Measurements from ENCODE around the gene ZNF639.

Gene ZNF639

GRCh38 chr3:179309225-179310078 lies 13.4 kb upstream of the ZNF639 start:
- H3K4me3 ChIP-seq (ENCODE audit: low read depth, low read length), result no peak overlapping the region

GRCh38 chr3:179318876-179319275 lies 4.0 kb upstream of the ZNF639 start:
- DNase-seq (ENCODE audit: low read depth), result no peak
- H3K4me3 ChIP-seq (ENCODE audit: low read depth, low read length), result no peak overlapping the region
- TF ChIP-seq, protein P1, sequence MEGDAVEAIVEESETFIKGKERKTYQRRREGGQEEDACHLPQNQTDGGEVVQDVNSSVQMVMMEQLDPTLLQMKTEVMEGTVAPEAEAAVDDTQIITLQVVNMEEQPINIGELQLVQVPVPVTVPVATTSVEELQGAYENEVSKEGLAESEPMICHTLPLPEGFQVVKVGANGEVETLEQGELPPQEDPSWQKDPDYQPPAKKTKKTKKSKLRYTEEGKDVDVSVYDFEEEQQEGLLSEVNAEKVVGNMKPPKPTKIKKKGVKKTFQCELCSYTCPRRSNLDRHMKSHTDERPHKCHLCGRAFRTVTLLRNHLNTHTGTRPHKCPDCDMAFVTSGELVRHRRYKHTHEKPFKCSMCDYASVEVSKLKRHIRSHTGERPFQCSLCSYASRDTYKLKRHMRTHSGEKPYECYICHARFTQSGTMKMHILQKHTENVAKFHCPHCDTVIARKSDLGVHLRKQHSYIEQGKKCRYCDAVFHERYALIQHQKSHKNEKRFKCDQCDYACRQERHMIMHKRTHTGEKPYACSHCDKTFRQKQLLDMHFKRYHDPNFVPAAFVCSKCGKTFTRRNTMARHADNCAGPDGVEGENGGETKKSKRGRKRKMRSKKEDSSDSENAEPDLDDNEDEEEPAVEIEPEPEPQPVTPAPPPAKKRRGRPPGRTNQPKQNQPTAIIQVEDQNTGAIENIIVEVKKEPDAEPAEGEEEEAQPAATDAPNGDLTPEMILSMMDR (conservative IDR thresholded peaks at IDR 0.05; ENCODE audit: low read depth, low read length), result no peak

More at GRCh38 chr3:179309225-179310078, 13.4 kb upstream of the ZNF639 start:
- no peak for DNase-seq (ENCODE audit: low read depth)
- TF ChIP-seq, protein P1 (conservative IDR thresholded peaks at IDR 0.05; ENCODE audit: low read depth, low read length), result no peak

DNA sequence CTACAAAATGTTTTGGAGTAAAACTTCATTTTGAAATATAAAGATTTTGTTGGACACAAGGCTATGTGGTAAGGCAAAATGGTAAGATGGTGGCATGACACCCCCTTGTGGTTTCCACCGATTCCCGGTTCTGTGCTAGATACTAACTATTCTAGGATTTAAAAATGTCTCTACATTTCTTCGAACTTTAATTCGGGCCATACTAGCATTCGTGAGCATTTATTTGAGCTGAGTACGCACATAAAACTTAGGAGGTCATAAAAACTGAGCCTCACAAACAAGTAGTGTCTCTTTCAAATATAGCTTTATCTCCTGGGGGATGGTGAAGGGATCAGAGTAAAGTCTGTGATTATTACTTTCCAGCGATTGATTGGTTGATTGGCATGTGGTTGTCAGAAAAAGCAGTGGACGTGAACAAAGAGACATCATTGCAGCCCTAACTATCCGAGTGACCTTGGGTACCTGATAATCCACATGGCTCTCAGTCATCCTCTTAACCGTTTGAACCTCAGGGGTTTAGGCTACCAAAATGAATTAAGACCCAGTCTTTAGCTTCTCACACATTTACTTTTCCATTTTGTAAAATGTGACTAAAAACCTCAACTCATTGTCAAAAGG lies 1.1 kb upstream of the ZNF639 start:
- TF ChIP-seq, protein P1 (conservative IDR thresholded peaks at IDR 0.05; ENCODE audit: low read depth, low read length), result peak; percentile 78
- peak overlapping the region; percentile 90 for H3K4me3 ChIP-seq (ENCODE audit: low read depth, low read length)
- DNase-seq (ENCODE audit: low read depth), result peak; percentile 77

DNA sequence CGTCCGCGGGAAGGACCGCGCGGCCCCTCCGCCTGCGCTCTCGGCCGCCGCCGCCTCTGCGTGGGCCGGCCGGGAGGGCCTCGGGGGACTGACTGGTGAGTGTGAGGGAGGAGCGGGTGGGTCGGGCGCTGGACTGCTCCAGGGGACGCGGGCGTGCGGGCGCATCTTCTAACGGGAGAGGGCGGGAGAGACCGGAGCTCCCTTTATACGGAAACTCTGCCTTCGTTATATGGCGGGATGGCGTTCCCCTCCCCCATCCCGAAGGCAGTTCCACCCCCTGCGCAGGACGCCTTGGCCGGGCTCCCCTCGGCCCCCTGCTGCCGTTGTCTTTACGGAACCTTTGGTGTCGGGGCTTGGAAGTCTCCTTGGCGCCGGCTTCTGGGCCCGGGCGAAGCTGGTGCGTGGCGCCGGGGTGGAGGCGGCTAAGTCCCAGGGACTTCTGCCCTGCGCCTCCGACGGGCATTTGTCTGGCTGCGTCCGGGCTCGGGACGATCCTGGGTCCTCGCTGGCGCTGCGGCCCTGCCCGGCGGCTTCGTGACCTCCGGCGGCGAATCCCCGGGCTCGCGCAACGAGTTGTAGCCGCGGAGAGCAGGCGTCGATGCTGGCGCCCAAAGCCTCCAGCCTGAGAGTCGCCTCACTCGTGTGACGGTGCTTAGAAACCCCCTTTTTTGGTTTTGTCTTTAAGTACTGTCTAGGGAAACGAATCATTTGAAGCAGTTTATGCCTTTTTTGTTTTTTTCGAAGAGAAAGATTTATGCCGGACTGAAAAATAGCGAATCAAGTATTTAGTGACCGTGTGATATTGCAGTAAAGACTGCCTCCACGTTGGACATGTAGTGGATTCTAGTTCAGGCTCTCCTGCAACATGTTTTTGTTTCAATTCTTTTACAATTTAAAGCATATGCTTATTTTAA lies 623 bp downstream of the ZNF639 start:
- DNase-seq (ENCODE audit: low read depth), result peak; percentile 75
- TF ChIP-seq, protein P1 (conservative IDR thresholded peaks at IDR 0.05; ENCODE audit: low read depth, low read length), result no peak
- peak overlapping the region; percentile 90 for H3K4me3 ChIP-seq (ENCODE audit: low read depth, low read length)

GRCh38 chr3:179324270-179324754 lies 1.5 kb downstream of the ZNF639 start:
- H3K4me3 ChIP-seq (ENCODE audit: low read depth, low read length), result peak overlapping the region; percentile 90
- DNase-seq (ENCODE audit: low read depth), result peak; percentile 65
- TF ChIP-seq, protein P1 (conservative IDR thresholded peaks at IDR 0.05; ENCODE audit: low read depth, low read length), result no peak

- DNase-seq (ENCODE audit: low read depth), result peak; percentile 65
- TF ChIP-seq, protein P1 (conservative IDR thresholded peaks at IDR 0.05; ENCODE audit: low read depth, low read length), result no peak
- H3K4me3 ChIP-seq (ENCODE audit: low read depth, low read length), result no peak overlapping the region
Measured at GRCh38 chr3:179330438-179330837, 7.6 kb downstream of the ZNF639 start.
